ENCODE results near the gene KMT2E.

DNA sequence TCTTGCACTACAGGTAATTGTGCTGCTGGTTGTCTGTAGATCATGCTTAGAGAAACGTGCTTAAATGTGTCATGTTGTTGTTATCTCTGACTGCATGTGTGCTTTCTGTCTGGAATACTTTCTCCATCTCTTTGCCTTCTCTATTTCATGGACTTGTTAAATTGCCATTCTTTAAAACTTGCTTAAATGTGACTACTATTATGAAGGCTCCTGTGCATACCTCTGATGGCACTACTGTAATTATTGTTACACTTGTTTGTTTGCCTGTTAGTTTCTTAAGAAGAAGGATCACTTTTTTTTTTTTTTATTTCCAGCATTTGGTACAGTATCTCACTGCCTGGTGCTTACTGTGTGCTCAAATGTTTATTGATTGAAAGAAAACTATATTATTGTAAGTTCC, 41.6 kb downstream of the KMT2E start:
- no peak for TF ChIP-seq EZH2 (IDR thresholded peaks at IDR 0.05; ENCODE audit: borderline replicate concordance, low read depth, low read length, poor library complexity, severe bottlenecking)
- TF ChIP-seq, protein P1, sequence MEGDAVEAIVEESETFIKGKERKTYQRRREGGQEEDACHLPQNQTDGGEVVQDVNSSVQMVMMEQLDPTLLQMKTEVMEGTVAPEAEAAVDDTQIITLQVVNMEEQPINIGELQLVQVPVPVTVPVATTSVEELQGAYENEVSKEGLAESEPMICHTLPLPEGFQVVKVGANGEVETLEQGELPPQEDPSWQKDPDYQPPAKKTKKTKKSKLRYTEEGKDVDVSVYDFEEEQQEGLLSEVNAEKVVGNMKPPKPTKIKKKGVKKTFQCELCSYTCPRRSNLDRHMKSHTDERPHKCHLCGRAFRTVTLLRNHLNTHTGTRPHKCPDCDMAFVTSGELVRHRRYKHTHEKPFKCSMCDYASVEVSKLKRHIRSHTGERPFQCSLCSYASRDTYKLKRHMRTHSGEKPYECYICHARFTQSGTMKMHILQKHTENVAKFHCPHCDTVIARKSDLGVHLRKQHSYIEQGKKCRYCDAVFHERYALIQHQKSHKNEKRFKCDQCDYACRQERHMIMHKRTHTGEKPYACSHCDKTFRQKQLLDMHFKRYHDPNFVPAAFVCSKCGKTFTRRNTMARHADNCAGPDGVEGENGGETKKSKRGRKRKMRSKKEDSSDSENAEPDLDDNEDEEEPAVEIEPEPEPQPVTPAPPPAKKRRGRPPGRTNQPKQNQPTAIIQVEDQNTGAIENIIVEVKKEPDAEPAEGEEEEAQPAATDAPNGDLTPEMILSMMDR (conservative IDR thresholded peaks at IDR 0.05; ENCODE audit: low read depth, low read length) = no peak
